WTC11 (cell line): ENCODE data around the gene KRTAP20-2. TPM values are rescaled to one million over a fixed set of nuclear protein-coding genes. Genes with fewer than 3 reads are reported as not detected.

ENCODE experiments used
- ATAC-seq: fragments of 200-7000 bp; cut with Tn5 transposase; 2 replicates; pipeline ENCODE4 v1.10.0; 2021; ENCODE audit warnings: mild to moderate bottlenecking, moderate library complexity
- Bru-seq: library from RNA; stranded (reverse); fragments of 400-500 nt; gene quantifications from one replicate; lab custom pipeline; 2021; lab: Mats Ljungman, UMichigan
- CTCF ChIA-PET: fragments of 300-600 bp; sonication (Branson Sonifier 250); formaldehyde crosslinking; loops from one replicate; lab custom pipeline; 2021; ENCODE audit warnings: antibody characterized with exemption; lab: Charles Lee
- POLR2A ChIA-PET: fragments of 350-600 bp; sonication (Branson Sonifier 250); formaldehyde crosslinking; loops from one replicate; lab custom pipeline; 2021; ENCODE audit warnings: antibody characterized with exemption; lab: Charles Lee
- DNase-seq: peaks from one replicate; pipeline ENCODE4 v3.0.0; 2021; ENCODE audit warnings: low spot score
- H3K27ac Mint-ChIP-seq: 2 replicates; pipeline ENCODE4 v1.8.0; 2021; ENCODE audit warnings: mixed read lengths
- H3K27me3 Mint-ChIP-seq: 2 replicates; pipeline ENCODE4 v1.8.0; 2021; ENCODE audit warnings: low read depth, mild to moderate bottlenecking, moderate library complexity, mixed read lengths
- H3K36me3 Mint-ChIP-seq: 2 replicates; pipeline ENCODE4 v1.8.0; 2021; ENCODE audit warnings: mixed read lengths
- H3K4me1 Mint-ChIP-seq: 2 replicates; pipeline ENCODE4 v1.8.0; 2022; ENCODE audit warnings: mixed read lengths
- H3K4me3 Mint-ChIP-seq: 2 replicates; pipeline ENCODE4 v1.8.0; 2021; ENCODE audit warnings: mild to moderate bottlenecking, moderate library complexity, mixed read lengths
- H3K9me3 Mint-ChIP-seq: 2 replicates; pipeline ENCODE4 v1.8.0; 2021; ENCODE audit warnings: mixed read lengths
- CTCF ChIP-seq: fragments of 200-600 bp; IDR thresholded peaks from 2 replicates; pipeline ENCODE4 v1.8.0; 2022; ENCODE audit warnings: antibody characterized with exemption
- E2F1 ChIP-seq: sonication (generic); formaldehyde crosslinking; IDR thresholded peaks from 2 replicates; pipeline ENCODE4 v1.8.0; 2022; ENCODE audit warnings: mild to moderate bottlenecking, missing genetic modification reagents
- E2F4 ChIP-seq: sonication (generic); formaldehyde crosslinking; IDR thresholded peaks from 2 replicates; pipeline ENCODE4 v1.8.1; 2022; ENCODE audit warnings: low read depth, mild to moderate bottlenecking, moderate library complexity, missing genetic modification reagents, borderline replicate concordance
- FOXJ3 ChIP-seq: sonication (generic); formaldehyde crosslinking; IDR thresholded peaks from 2 replicates; pipeline ENCODE4 v1.9.0; 2021; ENCODE audit warnings: missing genetic modification reagents, mild to moderate bottlenecking, borderline replicate concordance
- FOXP4 ChIP-seq: sonication (generic); formaldehyde crosslinking; IDR thresholded peaks from 2 replicates; pipeline ENCODE4 v1.8.0; 2022; ENCODE audit warnings: mild to moderate bottlenecking, missing genetic modification reagents
- GTF2I ChIP-seq: fragments of 250-450 bp; sonication (Bioruptor Pico); conservative IDR thresholded peaks from 2 replicates; pipeline ENCODE4 v1.4.0; 2021; ENCODE audit warnings: mild to moderate bottlenecking
- JAZF1 ChIP-seq: fragments of 250-450 bp; sonication (Bioruptor Pico); IDR thresholded peaks from 2 replicates; pipeline ENCODE4 v1.9.0; 2021; ENCODE audit warnings: moderate library complexity, mild to moderate bottlenecking, inconsistent platforms
- JUN ChIP-seq: sonication (generic); formaldehyde crosslinking; IDR thresholded peaks from 2 replicates; pipeline ENCODE4 v1.8.0; 2023; ENCODE audit warnings: mild to moderate bottlenecking, missing genetic modification reagents
- MLX ChIP-seq: sonication (generic); formaldehyde crosslinking; IDR thresholded peaks from 2 replicates; pipeline ENCODE4 v1.8.1; 2023; ENCODE audit warnings: mild to moderate bottlenecking, missing genetic modification reagents, moderate library complexity
- NR3C1 ChIP-seq: sonication (generic); formaldehyde crosslinking; conservative IDR thresholded peaks from 2 replicates; pipeline ENCODE4 v1.8.1; 2023; ENCODE audit warnings: low read depth, mild to moderate bottlenecking, missing genetic modification reagents
- PREB ChIP-seq: sonication (generic); formaldehyde crosslinking; IDR thresholded peaks from 2 replicates; pipeline ENCODE4 v1.8.1; 2022; ENCODE audit warnings: mild to moderate bottlenecking, missing genetic modification reagents, moderate library complexity, borderline replicate concordance
- PRRX2 ChIP-seq: fragments of 250-450 bp; sonication (Bioruptor Pico); IDR thresholded peaks from 2 replicates; pipeline ENCODE4 v1.8.0; 2021; ENCODE audit warnings: mild to moderate bottlenecking
- RORB ChIP-seq: fragments of 250-450 bp; sonication (Bioruptor Pico); IDR thresholded peaks from 2 replicates; pipeline ENCODE4 v1.9.0; 2021; ENCODE audit warnings: mild to moderate bottlenecking
- ZNF671 ChIP-seq: fragments of 250-450 bp; sonication (Bioruptor Pico); IDR thresholded peaks from 2 replicates; pipeline ENCODE4 v1.8.0; 2021; ENCODE audit warnings: mild to moderate bottlenecking
- long read RNA-seq, 3 experiments: library from RNA in 1 of 3; library from capped mRNA in 1 of 3; library from polyadenylated mRNA in 1 of 3; unstranded in 2 of 3; stranded (forward) in 1 of 3; transcript quantifications; one replicate each; pipeline ENCODE4 v2.0.0, GENCODE V29; 2021
- total RNA-seq: library from RNA; stranded (reverse); gene quantifications from 3 replicates; pipeline ENCODE4 v1.2.3, GENCODE V29; 2021

KRTAP20-2 gene
- total RNA-seq (not detected in 3 replicates), Bru-seq, nascent RNA (not detected)
- long read RNA-seq, experiment 1 = 0 reads
- long read RNA-seq, experiment 2 = 0 reads
- long read RNA-seq, experiment 3 = 0 reads

GRCh38 chr21:30634906-30635305 is at the start of gene KRTAP20-2:
KRTAP20-2 (plus strand) TSS chr21:30635206; CDS start chr21:30635264, 58 bp downstream.
- 0 out of 2 replicates have a peak, but pooled peaks cover 3% of the 10 kb centered on the region for H3K9me3 Mint-ChIP-seq
- H3K27ac Mint-ChIP-seq = no peak within 1 kb of the TSS
- POLR2A ChIA-PET = no interaction called here
- H3K36me3 Mint-ChIP-seq = no peaks in the 10 kb centered on the region
- no peaks in the 10 kb centered on the region for H3K27me3 Mint-ChIP-seq
- no peak within 1 kb of the TSS for H3K4me3 Mint-ChIP-seq
- DNase-seq (no peak), ATAC-seq (no peak)
- TF ChIP-seq FOXJ3 = no peak
- TF ChIP-seq NR3C1 (CRISPR knock-in tag) = no peak
- no peak for TF ChIP-seq JAZF1 (CRISPR knock-in tag)
- TF ChIP-seq PREB (CRISPR knock-in tag) = no peak
- CTCF ChIA-PET = no interaction called here
- H3K4me1 Mint-ChIP-seq = no peaks in the 10 kb centered on the region

GRCh38 chr21:30590297-30590696 is 44.7 kb upstream of the KRTAP20-2 start, which contains the start of gene KRTAP22-2:
KRTAP22-2 (minus strand) TSS chr21:30590397.
- Mint-ChIP-seq H3K4me1 (no peaks in the 10 kb centered on the region), H3K27me3 (no peaks in the 10 kb centered on the region), H3K9me3 (no peaks in the 10 kb centered on the region), H3K36me3 (no peaks in the 10 kb centered on the region), H3K4me3 (no peak within 1 kb of the TSS), H3K27ac (no peak within 1 kb of the TSS)
- TF ChIP-seq RORB (no peak), E2F4 (CRISPR knock-in tag) (no peak), FOXP4 (CRISPR knock-in tag) (no peak)
- no peak for ATAC-seq
- no peak for DNase-seq
- POLR2A ChIA-PET = no interaction called here
- CTCF ChIA-PET = no interaction called here

GRCh38 chr21:30592140-30592539 is 42.9 kb upstream of the KRTAP20-2 start, which contains the start of gene KRTAP6-3:
KRTAP6-3 (plus strand) TSS chr21:30592440; CDS start chr21:30592446, 6 bp downstream.
- CTCF ChIA-PET = no interaction called here
- POLR2A ChIA-PET = no interaction called here
- H3K27ac Mint-ChIP-seq = no peak within 1 kb of the TSS
- ATAC-seq (no peak), DNase-seq (no peak)
- TF ChIP-seq RORB (no peak), E2F1 (no peak), ZNF671 (no peak), CTCF (no peak), JUN (CRISPR knock-in tag) (no peak), GTF2I (CRISPR knock-in tag) (no peak), PRRX2 (CRISPR knock-in tag) (no peak), MLX (no peak)
- no peaks in the 10 kb centered on the region for H3K4me1 Mint-ChIP-seq
- H3K36me3 Mint-ChIP-seq = no peaks in the 10 kb centered on the region
- H3K4me3 Mint-ChIP-seq = no peak within 1 kb of the TSS
- no peaks in the 10 kb centered on the region for H3K9me3 Mint-ChIP-seq
- no peaks in the 10 kb centered on the region for H3K27me3 Mint-ChIP-seq
